ENCODE measurements around the gene MRPL33.

DNA sequence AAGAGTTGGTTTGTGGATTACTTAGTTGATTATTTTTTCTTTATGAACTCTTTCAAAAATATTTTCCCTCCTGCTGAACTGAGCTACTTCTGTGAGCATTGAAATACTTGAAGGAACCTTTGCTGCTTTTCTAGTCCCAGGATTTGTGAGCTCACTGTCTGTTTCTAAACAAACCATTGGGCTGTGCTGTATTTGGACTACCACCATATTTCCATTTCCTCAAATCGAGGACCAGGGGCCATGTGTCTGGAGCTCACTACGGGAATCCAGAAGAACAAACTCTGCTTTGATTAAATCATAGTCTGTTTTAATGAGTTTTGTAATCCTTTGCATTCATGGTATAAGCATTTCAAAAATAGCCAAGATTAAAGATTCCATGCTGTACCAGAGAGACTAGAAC, 1.3 kb downstream of the MRPL33 start:
- no peak for TF ChIP-seq ZNF274 (IDR thresholded peaks at IDR 0.05; ENCODE audit: low read depth, low read length)
- no peak for TF ChIP-seq YY1 (IDR thresholded peaks at IDR 0.05; ENCODE audit: insufficient read depth, insufficient read length)
- no peak for TF ChIP-seq SUZ12 (IDR thresholded peaks at IDR 0.05; ENCODE audit: extremely low read depth, insufficient read depth, insufficient read length)

All from NT2/D1 (cell line).